ENCODE measurements around the gene TROAP. TPM values are rescaled to one million over a fixed set of nuclear protein-coding genes. Genes with fewer than 3 reads are reported as not detected.

TROAP gene
- total and polyA plus RNA-seq, 9 of the 15 experiments (the other 6 are each of a cell fraction or from before 2014, with no cell fraction given): 46.4 to 171 (median 59.8) TPM

DNA sequence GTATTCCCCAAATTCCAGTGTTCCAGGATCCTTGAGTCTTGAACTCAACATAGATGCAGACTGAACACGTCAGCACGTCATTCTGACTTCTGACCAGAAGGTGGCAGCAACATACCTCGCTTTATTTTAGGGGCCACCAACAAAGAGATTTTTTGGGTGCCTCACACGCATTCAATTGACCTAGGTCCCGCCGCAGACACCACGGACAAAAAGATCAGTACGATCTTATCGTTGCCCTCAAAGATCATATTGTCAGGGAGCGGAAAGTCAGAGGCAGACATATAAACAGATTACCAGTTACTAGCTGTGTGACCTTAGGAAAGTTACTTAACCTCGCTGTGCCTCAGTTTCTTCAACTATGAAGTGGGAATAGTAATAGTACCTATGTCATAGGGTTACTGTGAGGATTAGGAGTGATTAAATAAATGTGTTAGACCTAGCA lies 34.6 kb upstream of the TROAP start (continued):
- TF ChIP-seq, protein P1, sequence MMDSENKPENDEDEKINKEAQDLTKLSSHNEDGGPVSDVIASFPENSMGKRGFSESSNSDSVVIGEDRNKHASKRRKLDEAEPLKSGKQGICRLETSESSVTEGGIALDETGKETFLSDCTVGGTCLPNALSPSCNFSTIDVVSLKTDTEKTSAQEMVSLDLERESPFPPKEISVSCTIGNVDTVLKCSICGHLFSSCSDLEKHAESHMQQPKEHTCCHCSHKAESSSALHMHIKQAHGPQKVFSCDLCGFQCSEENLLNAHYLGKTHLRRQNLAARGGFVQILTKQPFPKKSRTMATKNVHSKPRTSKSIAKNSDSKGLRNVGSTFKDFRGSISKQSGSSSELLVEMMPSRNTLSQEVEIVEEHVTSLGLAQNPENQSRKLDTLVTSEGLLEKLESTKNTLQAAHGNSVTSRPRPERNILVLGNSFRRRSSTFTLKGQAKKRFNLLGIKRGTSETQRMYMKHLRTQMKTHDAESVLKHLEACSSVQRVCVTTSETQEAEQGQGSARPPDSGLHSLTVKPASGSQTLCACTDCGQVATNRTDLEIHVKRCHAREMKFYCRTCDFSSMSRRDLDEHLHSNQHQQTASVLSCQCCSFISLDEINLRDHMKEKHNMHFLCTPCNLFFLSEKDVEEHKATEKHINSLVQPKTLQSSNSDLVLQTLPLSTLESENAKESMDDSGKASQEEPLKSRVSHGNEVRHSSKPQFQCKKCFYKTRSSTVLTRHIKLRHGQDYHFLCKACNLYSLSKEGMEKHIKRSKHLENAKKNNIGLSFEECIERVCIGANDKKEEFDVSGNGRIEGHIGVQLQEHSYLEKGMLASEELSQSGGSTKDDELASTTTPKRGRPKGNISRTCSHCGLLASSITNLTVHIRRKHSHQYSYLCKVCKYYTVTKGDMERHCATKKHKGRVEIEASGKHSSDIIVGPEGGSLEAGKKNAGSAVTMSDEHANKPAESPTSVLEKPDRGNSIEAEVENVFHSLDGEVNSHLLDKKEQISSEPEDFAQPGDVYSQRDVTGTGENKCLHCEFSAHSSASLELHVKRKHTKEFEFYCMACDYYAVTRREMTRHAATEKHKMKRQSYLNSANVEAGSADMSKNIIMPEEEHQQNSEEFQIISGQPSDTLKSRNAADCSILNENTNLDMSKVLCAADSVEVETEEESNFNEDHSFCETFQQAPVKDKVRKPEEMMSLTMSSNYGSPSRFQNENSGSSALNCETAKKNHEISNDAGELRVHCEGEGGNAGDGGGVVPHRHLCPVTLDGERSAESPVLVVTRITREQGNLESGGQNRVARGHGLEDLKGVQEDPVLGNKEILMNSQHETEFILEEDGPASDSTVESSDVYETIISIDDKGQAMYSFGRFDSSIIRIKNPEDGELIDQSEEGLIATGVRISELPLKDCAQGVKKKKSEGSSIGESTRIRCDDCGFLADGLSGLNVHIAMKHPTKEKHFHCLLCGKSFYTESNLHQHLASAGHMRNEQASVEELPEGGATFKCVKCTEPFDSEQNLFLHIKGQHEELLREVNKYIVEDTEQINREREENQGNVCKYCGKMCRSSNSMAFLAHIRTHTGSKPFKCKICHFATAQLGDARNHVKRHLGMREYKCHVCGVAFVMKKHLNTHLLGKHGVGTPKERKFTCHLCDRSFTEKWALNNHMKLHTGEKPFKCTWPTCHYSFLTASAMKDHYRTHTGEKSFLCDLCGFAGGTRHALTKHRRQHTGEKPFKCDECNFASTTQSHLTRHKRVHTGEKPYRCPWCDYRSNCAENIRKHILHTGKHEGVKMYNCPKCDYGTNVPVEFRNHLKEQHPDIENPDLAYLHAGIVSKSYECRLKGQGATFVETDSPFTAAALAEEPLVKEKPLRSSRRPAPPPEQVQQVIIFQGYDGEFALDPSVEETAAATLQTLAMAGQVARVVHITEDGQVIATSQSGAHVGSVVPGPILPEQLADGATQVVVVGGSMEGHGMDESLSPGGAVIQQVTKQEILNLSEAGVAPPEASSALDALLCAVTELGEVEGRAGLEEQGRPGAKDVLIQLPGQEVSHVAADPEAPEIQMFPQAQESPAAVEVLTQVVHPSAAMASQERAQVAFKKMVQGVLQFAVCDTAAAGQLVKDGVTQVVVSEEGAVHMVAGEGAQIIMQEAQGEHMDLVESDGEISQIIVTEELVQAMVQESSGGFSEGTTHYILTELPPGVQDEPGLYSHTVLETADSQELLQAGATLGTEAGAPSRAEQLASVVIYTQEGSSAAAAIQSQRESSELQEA (IDR thresholded peaks at IDR 0.05; ENCODE audit: low read depth): no peak
- TF ChIP-seq MAFF (IDR thresholded peaks at IDR 0.05; ENCODE audit: low read length) (no peak), RBM25 (IDR thresholded peaks at IDR 0.05; ENCODE audit: low read depth, low read length, severe bottlenecking) (peak; percentile 91), BCOR (IDR thresholded peaks at IDR 0.05) (peak; percentile 98), NR2F6 (CRISPR knock-in tag; IDR thresholded peaks at IDR 0.05) (no peak), PTTG1 (tag; IDR thresholded peaks at IDR 0.05; ENCODE audit: low read depth) (no peak), ARID1B (IDR thresholded peaks at IDR 0.05) (no peak)
- TF ChIP-seq, protein P2, sequence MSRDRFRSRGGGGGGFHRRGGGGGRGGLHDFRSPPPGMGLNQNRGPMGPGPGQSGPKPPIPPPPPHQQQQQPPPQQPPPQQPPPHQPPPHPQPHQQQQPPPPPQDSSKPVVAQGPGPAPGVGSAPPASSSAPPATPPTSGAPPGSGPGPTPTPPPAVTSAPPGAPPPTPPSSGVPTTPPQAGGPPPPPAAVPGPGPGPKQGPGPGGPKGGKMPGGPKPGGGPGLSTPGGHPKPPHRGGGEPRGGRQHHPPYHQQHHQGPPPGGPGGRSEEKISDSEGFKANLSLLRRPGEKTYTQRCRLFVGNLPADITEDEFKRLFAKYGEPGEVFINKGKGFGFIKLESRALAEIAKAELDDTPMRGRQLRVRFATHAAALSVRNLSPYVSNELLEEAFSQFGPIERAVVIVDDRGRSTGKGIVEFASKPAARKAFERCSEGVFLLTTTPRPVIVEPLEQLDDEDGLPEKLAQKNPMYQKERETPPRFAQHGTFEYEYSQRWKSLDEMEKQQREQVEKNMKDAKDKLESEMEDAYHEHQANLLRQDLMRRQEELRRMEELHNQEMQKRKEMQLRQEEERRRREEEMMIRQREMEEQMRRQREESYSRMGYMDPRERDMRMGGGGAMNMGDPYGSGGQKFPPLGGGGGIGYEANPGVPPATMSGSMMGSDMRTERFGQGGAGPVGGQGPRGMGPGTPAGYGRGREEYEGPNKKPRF (IDR thresholded peaks at IDR 0.05; ENCODE audit: low read depth, low read length): no peak

All from K562 (cell line).